Esophagus squamous epithelium (tissue), 4 donors: ENCODE results near the gene FRMPD4.

Source experiments
- POLR2A ChIP-seq, 4 donors: fragments of 450-650 bp; IDR thresholded peaks; one replicate each; pipeline ENCODE4 v1.6.1; 2017; ENCODE audit warnings: antibody characterized with exemption in 4 of 4, mild to moderate bottlenecking in 4 of 4, moderate library complexity in 3 of 4
- TF ChIP-seq, protein P1 (sequence below), 6 experiments: fragments of 450-650 bp in 4 of 6; fragments of 200-600 bp in 2 of 6; sonication (generic) in 2 of 6; IDR thresholded peaks; one replicate each; pipeline ENCODE4 v1.5.1; 2016 to 2019; ENCODE audit warnings: antibody characterized with exemption in 6 of 6, mild to moderate bottlenecking in 4 of 6, moderate library complexity in 4 of 6

DNA sequence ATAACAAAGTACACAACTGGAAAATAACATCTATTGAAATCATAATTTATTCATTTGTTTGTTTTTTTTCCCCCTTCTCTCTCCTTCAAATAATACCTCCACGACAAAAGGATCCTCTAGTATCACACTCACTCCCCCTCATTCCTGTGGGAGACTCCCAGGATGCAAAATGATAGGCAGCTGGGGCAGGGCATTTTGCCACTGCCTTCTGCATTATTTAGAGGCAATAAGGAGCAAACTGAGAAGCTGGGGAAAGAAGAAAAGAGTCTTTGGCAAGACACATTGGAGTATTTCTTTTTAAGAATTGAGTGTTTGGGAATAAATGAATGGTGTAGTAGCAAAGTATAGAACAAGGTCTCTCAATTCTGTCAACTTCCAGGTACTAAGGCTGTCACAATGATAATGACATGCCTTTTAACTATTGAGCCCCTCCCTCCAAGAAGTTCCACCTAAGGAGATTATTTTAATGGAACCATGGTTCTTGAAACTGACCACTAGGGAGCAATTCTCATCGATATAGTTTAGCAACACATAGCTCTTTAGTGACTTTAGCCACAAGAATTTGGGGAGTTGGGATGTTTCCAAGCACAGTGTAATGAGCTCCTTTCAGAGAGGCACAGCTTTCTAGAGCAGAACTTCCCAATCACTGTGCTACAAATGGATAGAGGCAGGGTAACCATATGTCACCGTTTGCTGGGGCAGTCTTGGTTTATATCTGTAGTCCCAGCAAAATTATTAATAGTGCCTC lies 303.3 kb downstream of the FRMPD4 start:
- no peak for TF ChIP-seq POLR2A (IDR thresholded peaks at IDR 0.05)
- TF ChIP-seq, protein P1, sequence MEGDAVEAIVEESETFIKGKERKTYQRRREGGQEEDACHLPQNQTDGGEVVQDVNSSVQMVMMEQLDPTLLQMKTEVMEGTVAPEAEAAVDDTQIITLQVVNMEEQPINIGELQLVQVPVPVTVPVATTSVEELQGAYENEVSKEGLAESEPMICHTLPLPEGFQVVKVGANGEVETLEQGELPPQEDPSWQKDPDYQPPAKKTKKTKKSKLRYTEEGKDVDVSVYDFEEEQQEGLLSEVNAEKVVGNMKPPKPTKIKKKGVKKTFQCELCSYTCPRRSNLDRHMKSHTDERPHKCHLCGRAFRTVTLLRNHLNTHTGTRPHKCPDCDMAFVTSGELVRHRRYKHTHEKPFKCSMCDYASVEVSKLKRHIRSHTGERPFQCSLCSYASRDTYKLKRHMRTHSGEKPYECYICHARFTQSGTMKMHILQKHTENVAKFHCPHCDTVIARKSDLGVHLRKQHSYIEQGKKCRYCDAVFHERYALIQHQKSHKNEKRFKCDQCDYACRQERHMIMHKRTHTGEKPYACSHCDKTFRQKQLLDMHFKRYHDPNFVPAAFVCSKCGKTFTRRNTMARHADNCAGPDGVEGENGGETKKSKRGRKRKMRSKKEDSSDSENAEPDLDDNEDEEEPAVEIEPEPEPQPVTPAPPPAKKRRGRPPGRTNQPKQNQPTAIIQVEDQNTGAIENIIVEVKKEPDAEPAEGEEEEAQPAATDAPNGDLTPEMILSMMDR (IDR thresholded peaks at IDR 0.05), result no peak
